ENCODE results near the gene E2F3.

GRCh38 chr6:20375436-20375835 lies 26.2 kb upstream of the E2F3 start:
- TF ChIP-seq, protein P1, sequence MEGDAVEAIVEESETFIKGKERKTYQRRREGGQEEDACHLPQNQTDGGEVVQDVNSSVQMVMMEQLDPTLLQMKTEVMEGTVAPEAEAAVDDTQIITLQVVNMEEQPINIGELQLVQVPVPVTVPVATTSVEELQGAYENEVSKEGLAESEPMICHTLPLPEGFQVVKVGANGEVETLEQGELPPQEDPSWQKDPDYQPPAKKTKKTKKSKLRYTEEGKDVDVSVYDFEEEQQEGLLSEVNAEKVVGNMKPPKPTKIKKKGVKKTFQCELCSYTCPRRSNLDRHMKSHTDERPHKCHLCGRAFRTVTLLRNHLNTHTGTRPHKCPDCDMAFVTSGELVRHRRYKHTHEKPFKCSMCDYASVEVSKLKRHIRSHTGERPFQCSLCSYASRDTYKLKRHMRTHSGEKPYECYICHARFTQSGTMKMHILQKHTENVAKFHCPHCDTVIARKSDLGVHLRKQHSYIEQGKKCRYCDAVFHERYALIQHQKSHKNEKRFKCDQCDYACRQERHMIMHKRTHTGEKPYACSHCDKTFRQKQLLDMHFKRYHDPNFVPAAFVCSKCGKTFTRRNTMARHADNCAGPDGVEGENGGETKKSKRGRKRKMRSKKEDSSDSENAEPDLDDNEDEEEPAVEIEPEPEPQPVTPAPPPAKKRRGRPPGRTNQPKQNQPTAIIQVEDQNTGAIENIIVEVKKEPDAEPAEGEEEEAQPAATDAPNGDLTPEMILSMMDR (IDR thresholded peaks at IDR 0.05) = no peak
- no peak for TF ChIP-seq POLR2A (IDR thresholded peaks at IDR 0.05)

Measured in uterus (tissue), 2 donors.